Uterus (tissue), 2 donors: ENCODE data around the gene DHX40.

Source experiments
- CTCF ChIP-seq, 4 experiments: fragments of 200-600 bp in 2 of 4; fragments of 450-650 bp in 2 of 4; sonication (generic) in 2 of 4; IDR thresholded peaks; one replicate each; pipeline ENCODE4 v1.5.1; 2016 to 2019; ENCODE audit warnings: antibody characterized with exemption in 4 of 4, mild to moderate bottlenecking in 2 of 4, moderate library complexity in 1 of 4
- POLR2A ChIP-seq, 2 donors: fragments of 450-650 bp; IDR thresholded peaks; one replicate each; pipeline ENCODE4 v1.6.1; 2016; ENCODE audit warnings: antibody characterized with exemption in 2 of 2, mild to moderate bottlenecking in 1 of 2, moderate library complexity in 1 of 2

GRCh38 chr17:59626756-59627155 lies 61.3 kb downstream of the DHX40 start:
- TF ChIP-seq CTCF (IDR thresholded peaks at IDR 0.05) = no peak
- no peak for TF ChIP-seq POLR2A (IDR thresholded peaks at IDR 0.05)
